NCI-H345 treated with DMSO at 0.1 percent for 48 hours (cell line): ENCODE measurements around the gene SMTNL1.
"Not testable (repeated sequence)": the region's sequence is repeated elsewhere in the genome, so short reads cannot be mapped to it uniquely, and the experiment has no call there.

Experiments used
- DNase-seq: peaks from one replicate; lab custom pipeline; 2025; ENCODE audit not compliant: unreplicated experiment; lab: John Stamatoyannopoulos, UW

Gene SMTNL1

GRCh38 chr11:57508341-57509170 is 28.8 kb upstream of the SMTNL1 start:
- DNase-seq, result no peak

- no peak for DNase-seq
Measured at GRCh38 chr11:57511741-57512430, 25.5 kb upstream of the SMTNL1 start.

- no peak for DNase-seq
Measured at GRCh38 chr11:57512646-57513451, 24.5 kb upstream of the SMTNL1 start.

DNA sequence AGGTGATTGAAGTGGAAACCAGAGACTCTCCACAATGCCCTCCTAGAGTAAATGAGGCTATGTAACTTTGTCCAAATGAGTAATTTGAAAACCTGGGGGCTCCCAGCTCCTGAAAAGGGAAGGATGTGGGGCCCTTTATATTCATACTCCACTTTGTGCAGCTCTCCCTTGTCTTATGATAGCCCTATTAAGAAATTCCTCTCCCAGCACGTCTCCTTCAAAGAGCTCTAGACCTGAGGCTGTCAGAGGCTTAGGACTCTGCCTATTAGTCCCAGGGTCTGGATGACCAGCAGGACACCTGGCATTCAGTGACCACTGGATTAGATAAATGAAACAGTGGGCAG is 24.0 kb upstream of the SMTNL1 start:
- DNase-seq, result no peak

DNA sequence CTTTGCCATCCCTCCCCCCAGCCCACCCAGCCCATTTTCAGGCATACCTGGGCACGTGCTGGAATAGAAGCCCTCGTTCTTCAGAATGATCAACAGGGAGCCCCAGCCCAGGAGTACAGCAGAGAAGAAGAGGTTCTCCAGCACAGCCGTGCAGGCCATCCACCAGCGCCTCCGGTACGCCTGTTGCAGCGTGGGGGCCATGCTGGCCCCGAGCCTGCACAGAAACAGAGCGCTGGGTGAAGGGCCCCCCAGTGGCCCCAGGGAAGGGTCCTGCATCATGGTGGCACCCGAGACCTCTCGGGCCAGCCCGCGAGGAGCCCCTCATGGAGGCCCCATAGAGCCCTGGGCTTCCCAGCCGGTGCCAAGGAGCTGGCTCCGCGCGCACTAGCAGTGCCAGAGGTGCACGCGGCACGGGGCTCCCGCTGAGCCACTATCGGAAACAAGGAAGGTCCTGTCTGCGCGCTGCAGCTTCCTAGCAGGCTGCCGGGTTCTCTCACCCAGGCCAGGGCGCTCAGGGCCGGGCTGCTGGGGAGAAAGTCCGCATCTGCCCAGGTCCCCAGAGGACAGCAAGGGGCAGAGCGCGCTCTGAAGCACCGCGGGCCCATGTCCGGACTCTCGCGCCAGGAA is 23.4 kb upstream of the SMTNL1 start:
- DNase-seq, result no peak

- DNase-seq, result no peak
Measured at GRCh38 chr11:57514538-57515331, 22.7 kb upstream of the SMTNL1 start.

GRCh38 chr11:57515332-57516060 is 21.9 kb upstream of the SMTNL1 start, which contains the start of gene SLC43A1:
TSS of gene SLC43A1 (minus strand) at chr11:57515702. CDS start at chr11:57514111, 1,591 bp downstream.
- DNase-seq, result no peak

GRCh38 chr11:57516061-57516443 is 21.3 kb upstream of the SMTNL1 start:
- no peak for DNase-seq

DNA sequence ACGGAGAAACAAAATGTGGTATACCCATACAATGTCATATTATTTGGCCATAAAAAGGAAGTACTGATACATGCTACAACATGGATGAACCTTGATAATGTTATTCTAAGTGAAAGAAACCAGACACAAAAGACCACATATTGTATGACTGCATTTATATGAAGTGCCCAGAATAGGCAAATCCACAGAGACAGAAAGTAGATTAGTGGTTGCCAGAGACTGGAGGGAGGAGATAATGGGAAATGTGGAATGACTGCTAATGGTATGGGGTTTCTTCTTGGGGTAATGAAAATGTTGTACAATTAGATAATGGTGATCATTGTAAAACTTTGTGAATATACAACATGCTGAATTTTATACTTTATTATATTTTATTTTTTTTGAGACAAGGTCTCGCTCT is 16.3 kb upstream of the SMTNL1 start:
- no peak for DNase-seq

DNA sequence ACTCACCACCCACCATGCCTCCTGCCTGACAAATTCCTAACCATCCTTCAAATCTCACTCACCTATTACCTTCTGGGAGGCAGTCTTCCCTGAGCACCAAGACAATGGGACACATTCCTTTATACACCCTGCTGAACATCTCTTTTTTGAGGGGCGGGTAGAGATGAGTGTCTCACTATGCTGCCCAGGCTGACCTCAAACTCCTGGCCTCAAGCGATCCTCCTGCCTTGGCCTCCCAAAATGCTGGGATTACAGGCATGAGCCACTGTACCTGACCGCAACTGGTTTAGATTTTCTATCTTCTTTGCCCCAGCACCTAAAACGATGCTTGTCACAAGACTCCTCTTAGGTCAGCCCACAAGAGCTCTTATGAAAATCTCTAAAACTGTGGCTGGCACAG is 14.0 kb upstream of the SMTNL1 start:
- DNase-seq, result no peak

DNA sequence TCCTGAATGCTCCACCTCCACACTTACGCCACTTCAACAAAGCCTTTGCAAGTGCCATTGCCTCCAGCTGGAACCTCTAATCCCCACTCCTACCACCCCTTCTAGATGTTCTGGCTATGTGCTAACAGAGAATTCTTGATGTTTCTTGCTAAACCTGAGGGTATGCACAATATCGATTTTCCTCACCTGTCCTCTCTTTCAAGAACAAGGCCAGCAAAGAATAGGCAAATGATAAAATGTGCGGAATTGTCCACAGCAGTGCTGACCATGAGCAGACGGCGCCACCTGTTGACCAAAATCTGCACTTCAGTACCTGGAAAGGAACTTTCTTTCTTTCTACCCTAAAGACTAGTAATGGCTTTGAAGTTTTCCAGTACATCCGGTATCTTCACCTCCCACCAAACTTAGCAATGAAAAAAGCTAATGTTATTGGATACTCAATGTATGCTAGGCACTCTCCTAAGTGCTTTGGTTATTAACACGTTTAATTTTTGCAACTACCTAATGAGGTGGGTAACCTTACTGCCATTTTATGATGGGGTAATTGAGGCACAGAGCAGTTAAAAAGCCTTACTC is 10.3 kb upstream of the SMTNL1 start:
- DNase-seq, result peak; percentile 28

DNA sequence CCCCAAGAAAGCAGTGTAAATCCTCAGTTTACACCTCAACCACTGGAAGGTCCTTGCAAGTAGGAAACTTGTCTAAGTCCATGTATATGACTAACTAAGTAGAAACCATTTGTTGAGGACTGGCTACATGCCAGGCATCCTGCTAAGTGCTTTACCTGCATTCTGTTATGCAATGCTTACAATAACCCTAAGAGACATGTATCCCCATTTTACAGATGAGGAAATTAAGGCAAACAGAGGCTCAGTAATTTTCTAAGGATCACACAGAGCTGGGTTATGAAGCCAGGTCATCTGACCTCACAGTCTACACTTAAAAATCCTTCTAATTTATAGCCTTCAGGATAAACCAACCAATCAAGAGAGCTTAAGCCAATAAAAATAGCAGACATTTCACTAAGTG is 8.4 kb upstream of the SMTNL1 start:
- no peak for DNase-seq

- DNase-seq, result no peak
Measured at GRCh38 chr11:57530215-57530595, 7.2 kb upstream of the SMTNL1 start.

DNA sequence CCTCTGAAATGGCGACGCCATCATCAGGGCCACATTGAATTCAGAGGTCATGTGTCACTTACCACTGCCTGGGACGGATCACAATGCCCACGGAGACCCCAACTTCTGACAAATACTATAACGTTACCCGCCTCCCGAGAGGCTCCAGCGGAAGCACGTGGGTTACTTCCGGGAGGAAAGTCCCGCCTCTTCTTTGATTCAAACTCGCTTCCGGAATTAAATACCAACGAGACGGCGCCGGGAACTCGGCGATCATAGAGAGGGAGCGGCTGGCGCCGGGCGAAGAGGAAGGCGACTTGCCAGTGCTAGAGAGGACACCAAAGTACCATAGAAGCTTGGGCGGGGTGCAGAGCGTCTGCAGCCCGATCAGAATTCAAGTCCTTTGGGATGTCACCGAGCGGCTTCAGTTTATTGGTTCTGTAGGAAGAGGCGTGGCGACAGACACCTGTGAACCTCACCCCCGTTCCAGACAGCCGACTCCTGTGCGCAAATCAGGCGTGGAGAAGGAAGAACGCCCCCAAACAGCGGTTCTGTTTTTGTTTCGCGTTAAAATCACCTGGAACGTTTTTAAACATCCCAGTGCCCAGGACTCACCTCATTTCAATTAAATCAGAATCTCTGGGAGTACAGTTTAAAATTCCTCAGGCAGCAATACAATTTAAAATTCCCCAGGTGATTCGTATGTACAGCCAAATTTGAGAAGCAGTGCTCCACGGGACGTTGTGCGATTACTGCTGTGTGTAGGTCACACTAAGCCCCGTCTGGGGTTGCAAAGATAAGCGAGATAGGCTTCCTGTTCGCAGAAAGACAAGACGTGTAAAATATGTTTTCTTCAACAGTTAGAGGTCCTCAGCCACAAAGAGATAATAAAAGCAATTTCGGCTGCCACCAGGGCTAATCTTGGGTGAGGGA is 6.5 kb upstream of the SMTNL1 start, which contains the start of gene TIMM10:
Gene TIMM10, minus strand, starts transcription at position 159 of the 912 bp plus-strand sequence. CDS start 565 bp downstream, outside the sequence.
- peak; percentile 97 for DNase-seq

DNA sequence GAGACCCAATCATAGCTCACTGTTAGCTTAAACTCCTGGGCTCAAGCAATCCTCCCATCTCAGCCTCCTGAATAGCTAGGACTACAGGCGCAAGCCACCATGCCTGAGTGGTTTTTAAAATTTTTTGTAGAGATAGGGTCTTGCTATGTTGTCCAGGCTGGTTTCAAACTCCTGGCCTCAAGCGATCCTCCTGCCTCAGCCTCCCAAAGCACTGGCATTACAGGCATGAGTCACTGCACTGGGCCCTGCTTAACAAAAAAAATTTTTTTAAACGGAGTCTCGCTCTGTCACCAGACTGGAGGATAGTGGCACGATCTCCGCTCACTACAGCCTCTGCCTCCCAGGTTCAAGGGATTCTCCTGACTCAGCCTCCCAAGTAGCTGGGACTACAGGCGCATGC is 2.9 kb upstream of the SMTNL1 start:
- not testable (repeated sequence) for DNase-seq

- DNase-seq, result no peak
Measured at GRCh38 chr11:57539342-57539741, 1.9 kb downstream of the SMTNL1 start.

- DNase-seq, result no peak
Measured at GRCh38 chr11:57541169-57541568, 3.8 kb downstream of the SMTNL1 start.

DNA sequence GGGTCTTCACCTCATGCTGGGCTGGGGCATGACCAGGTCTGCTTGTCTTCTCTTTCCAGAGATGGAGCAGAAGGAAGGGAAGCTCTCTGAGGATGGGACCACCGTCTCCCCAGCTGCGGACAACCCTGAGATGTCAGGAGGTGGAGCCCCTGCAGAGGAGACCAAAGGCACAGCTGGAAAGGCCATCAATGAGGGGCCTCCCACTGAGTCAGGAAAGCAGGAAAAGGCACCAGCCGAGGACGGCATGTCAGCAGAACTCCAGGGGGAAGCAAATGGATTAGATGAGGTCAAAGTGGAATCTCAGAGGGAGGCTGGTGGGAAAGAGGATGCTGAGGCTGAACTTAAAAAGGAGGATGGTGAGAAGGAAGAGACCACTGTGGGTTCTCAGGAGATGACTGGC is 5.2 kb downstream of the SMTNL1 start:
- DNase-seq, result no peak
